Esophagus muscularis mucosa (tissue), 4 donors: ENCODE measurements around the gene SLC30A1. TPM values are rescaled to one million over a fixed set of nuclear protein-coding genes. Genes with fewer than 3 reads are reported as not detected.

Experiments
- DNase-seq: peaks from one replicate; pipeline ENCODE4 v3.0.0-alpha.2; 2017; ENCODE audit errors: extremely low spot score
- H3K27ac ChIP-seq, 4 donors: fragments of 200-600 bp; sonication (generic); replicated peaks in 1 of 4; 1 replicate in 3 of 4; 2 replicates in 1 of 4; pipeline ENCODE4 v1.5.1; 2016 to 2019; ENCODE audit warnings: mild to moderate bottlenecking in 1 of 4
- H3K27me3 ChIP-seq, 4 donors: fragments of 200-600 bp; sonication (generic); one replicate each; pipeline versions ENCODE4 v1.5.1 to v1.6.0; 2016 to 2019
- H3K36me3 ChIP-seq, 4 donors: fragments of 200-600 bp; sonication (generic); one replicate each; pipeline ENCODE4 v1.5.1; 2016 to 2019
- H3K4me1 ChIP-seq, 4 donors: fragments of 200-600 bp; sonication (generic); one replicate each; pipeline ENCODE4 v1.5.1; 2016 to 2019
- H3K4me3 ChIP-seq, 4 donors: fragments of 200-600 bp; sonication (generic); 1 replicate in 2 of 4; 2 replicates in 2 of 4; pipeline ENCODE4 v1.5.1; 2016 to 2019; ENCODE audit warnings: mild to moderate bottlenecking in 4 of 4, moderate library complexity in 1 of 4
- H3K9me3 ChIP-seq, 4 donors: fragments of 200-600 bp; sonication (generic); 1 replicate in 3 of 4; 2 replicates in 1 of 4; pipeline ENCODE4 v1.5.1; 2016 to 2019
- EP300 ChIP-seq: sonication (generic); formaldehyde crosslinking; IDR thresholded peaks from one replicate; pipeline ENCODE4 v1.6.1; 2017; ENCODE audit warnings: antibody characterized with exemption
- POLR2A ChIP-seq: fragments of 450-650 bp; IDR thresholded peaks from one replicate; pipeline ENCODE4 v1.6.1; 2017; ENCODE audit warnings: antibody characterized with exemption, moderate library complexity, mild to moderate bottlenecking, low read depth
- POLR2AphosphoS5 ChIP-seq, 2 donors: sonication (generic); formaldehyde crosslinking; IDR thresholded peaks; one replicate each; pipeline ENCODE4 v1.6.1; 2017; ENCODE audit warnings: antibody characterized with exemption in 2 of 2
- WGBS: methylation state at CpG from one replicate; pipeline ENCODE4 v1.1.5; 2018; 5-methylcytosine and 5-hydroxymethylcytosine counted together
- intact Hi-C: fragments of 100-400 bp; cut with DNase I; formaldehyde crosslinking; loops from one replicate; pipeline ENCODE4 v1.15.1; 2023
- total RNA-seq, 4 donors: library from RNA; depleted of rRNA; stranded (reverse); fragments of >200 nt; gene quantifications; one replicate each; pipeline versions ENCODE4 v1.1.0 to v1.2.1, GENCODE V29; 2016
- TF ChIP-seq, protein P1 (sequence below), 3 experiments: fragments of 200-600 bp in 2 of 3; fragments of 450-650 bp in 1 of 3; sonication (generic) in 2 of 3; IDR thresholded peaks; one replicate each; pipeline ENCODE4 v1.5.1; 2017 to 2019; ENCODE audit warnings: antibody characterized with exemption in 3 of 3, mild to moderate bottlenecking in 2 of 3, moderate library complexity in 1 of 3

SLC30A1 gene
- total RNA-seq, 4 donors from 2014 or later: 7.5 to 10.6 (median 10.2) TPM

DNA sequence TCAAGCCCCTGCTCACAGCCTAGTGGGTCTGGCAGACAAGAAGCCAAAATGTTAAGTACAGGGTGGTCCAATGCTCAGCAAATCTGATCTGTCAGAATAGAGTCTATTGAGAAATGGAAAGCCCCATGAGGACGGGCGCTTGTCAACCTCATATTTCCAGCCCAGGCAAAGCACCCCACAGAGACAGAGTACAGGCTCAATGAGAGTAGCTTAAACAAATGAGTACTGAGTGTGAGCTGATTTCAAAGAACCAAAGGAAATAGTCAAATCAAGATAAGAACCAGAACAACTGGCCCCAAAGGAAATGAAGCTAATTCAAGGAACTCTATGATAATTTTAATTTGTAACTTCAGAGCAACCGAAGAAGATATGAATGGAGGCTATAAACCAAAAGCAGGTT lies 44.6 kb upstream of the SLC30A1 start:
- 85% methylated on average over 3 of the region's 3 CpGs for WGBS

DNA sequence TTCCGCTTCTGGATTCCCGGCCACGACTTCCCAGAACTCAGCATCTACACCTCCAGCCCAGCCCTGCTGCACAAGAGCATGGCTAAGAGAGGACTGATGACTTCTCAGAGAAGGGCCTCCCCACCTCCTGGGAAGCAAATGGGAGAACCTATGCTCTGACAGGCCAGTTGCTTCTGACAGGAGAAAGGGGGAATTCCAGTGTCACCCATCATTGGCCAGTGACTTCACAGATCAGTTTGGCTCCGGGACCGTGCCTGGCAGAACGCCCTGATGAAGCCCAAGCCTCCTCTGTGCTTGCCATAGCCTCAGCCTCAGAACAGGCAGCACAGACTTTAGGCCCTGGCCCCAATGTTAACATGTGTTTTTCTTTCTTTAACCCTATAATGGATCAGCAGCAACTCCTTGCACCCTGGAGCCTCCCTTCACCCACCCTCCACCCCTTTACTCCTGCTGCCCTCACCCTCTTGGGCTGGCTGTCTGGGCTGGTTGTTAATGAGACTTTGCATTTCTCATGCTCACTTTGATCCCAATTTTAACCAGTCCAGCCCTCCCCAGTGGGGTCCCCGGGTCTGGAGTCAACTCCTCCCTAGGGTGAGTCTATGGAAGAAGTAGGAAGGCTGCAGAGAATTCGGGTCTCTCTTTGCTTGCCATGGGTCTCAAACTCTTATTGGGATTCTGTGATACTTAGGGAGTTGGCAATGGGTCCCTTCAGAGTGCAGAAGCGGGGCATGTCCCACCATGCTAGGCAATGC lies 42.7 kb upstream of the SLC30A1 start:
- no peak overlapping the region for H3K27ac ChIP-seq
- no peak for DNase-seq
- peaks cover 3 to 14% (median 12%) of the 10 kb centered on the region in 4 donors for H3K4me1 ChIP-seq
- H3K36me3 ChIP-seq: no peaks in the 10 kb centered on the region
- no peak overlapping the region for H3K4me3 ChIP-seq
- intact Hi-C loops: no loop called here
- TF ChIP-seq, protein P1, sequence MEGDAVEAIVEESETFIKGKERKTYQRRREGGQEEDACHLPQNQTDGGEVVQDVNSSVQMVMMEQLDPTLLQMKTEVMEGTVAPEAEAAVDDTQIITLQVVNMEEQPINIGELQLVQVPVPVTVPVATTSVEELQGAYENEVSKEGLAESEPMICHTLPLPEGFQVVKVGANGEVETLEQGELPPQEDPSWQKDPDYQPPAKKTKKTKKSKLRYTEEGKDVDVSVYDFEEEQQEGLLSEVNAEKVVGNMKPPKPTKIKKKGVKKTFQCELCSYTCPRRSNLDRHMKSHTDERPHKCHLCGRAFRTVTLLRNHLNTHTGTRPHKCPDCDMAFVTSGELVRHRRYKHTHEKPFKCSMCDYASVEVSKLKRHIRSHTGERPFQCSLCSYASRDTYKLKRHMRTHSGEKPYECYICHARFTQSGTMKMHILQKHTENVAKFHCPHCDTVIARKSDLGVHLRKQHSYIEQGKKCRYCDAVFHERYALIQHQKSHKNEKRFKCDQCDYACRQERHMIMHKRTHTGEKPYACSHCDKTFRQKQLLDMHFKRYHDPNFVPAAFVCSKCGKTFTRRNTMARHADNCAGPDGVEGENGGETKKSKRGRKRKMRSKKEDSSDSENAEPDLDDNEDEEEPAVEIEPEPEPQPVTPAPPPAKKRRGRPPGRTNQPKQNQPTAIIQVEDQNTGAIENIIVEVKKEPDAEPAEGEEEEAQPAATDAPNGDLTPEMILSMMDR (IDR thresholded peaks at IDR 0.05): no peak
- TF ChIP-seq EP300 (no peak), POLR2AphosphoS5 (IDR thresholded peaks at IDR 0.05) (no peak), POLR2A (no peak)
- no peaks in the 10 kb centered on the region for H3K9me3 ChIP-seq
- no peaks in the 10 kb centered on the region for H3K27me3 ChIP-seq
- WGBS: 66% methylated on average over 9 of the region's 9 CpGs

More for the DNA sequence above, 44.6 kb upstream of the SLC30A1 start:
- no peak for DNase-seq
- Histone ChIP-seq H3K27me3 (no peaks in the 10 kb centered on the region), H3K36me3 (no peaks in the 10 kb centered on the region), H3K9me3 (no peaks in the 10 kb centered on the region), H3K4me1 (peaks cover 0 to 10% (median 7%) of the 10 kb centered on the region in 4 donors), H3K27ac (no peak overlapping the region), H3K4me3 (no peak overlapping the region)
- intact Hi-C loops: no loop called here
- TF ChIP-seq POLR2A (no peak), EP300 (no peak), POLR2AphosphoS5 (IDR thresholded peaks at IDR 0.05) (no peak)
- TF ChIP-seq, protein P1 (IDR thresholded peaks at IDR 0.05): no peak

DNA sequence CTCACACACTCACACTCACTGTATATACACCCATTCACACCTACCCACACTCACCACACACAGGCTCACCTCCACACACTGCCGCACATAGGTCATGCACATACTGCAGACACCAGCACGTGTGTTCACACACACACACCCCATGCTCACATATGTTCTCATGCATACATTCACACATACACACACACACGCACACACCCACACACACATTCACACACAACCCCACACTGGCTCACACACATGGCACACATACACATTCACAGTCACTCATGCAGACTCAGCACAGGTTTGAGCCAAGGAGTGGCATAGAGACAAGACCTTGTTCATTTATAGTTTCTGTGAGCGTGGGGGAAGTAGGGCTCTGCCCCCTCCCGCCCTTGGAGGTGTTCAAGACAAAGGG lies 41.1 kb upstream of the SLC30A1 start:
- TF ChIP-seq, protein P1 (IDR thresholded peaks at IDR 0.05): no peak
- no peak for TF ChIP-seq EP300
- no peak for TF ChIP-seq POLR2A
- no peak for TF ChIP-seq POLR2AphosphoS5 (IDR thresholded peaks at IDR 0.05)
- Histone ChIP-seq H3K9me3 (no peaks in the 10 kb centered on the region), H3K4me3 (no peak overlapping the region), H3K27me3 (no peaks in the 10 kb centered on the region), H3K36me3 (no peaks in the 10 kb centered on the region), H3K4me1 (peaks cover 8 to 22% (median 19%) of the 10 kb centered on the region in 4 donors), H3K27ac (no peak overlapping the region)
- intact Hi-C loops: no loop called here
- 92% methylated on average over 5 of the region's 5 CpGs for WGBS
- DNase-seq: no peak

DNA sequence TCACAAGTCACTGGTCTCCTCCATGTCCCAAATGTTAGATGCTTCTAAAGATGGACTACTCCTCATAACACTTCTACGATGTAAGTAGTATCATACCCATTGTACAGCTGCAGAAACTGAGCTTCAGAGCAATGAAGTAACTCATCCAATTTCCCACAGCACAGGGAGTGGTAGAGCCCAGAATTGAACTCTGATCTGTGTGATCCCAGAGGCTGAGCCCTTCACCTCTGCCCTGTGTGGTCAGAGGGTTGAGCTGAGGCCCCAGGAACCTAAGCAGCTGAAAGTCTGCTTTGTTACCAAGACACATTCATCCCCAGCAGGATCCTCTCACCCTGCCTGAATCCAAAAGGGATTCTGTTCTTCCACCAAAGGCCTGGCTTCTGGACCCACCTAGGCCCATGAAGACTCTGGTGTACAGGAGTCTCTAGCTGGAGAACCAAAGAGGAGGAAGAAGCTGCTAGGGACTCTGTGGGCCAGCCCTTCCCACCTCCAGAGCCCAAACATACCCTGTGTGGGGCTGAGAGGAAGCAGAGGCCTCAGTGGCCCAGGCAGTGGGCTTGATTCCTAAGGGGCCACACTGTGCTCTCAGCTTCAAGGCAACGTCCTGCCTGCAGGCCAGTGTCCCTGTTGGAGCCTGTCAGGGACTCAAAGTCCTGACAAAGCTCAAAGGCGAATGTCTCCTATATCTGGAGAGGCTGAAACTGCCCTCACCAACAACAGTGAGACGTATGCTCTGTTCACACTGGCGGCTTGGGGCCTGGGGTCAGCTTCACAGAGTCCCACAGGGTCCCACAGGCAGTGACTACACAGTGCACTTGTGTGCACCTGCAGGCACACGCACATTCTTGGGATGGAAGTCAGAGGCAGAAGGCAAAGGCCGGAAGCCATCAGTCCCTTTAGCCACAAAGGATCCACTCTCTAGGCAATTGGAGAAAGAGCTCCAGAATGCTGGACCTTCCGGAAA lies 40.4 kb upstream of the SLC30A1 start:
- Histone ChIP-seq H3K4me1 (peaks cover 8 to 24% (median 21%) of the 10 kb centered on the region in 4 donors), H3K4me3 (no peak overlapping the region), H3K27ac (no peak overlapping the region), H3K27me3 (no peaks in the 10 kb centered on the region), H3K36me3 (no peaks in the 10 kb centered on the region), H3K9me3 (no peaks in the 10 kb centered on the region)
- intact Hi-C loops: no loop called here
- TF ChIP-seq POLR2A: no peak
- TF ChIP-seq, protein P1 (IDR thresholded peaks at IDR 0.05): no peak
- no peak for TF ChIP-seq POLR2AphosphoS5 (IDR thresholded peaks at IDR 0.05)
- no peak for TF ChIP-seq EP300
- 97% methylated on average over 6 of the region's 8 CpGs for WGBS
- no peak for DNase-seq
